K562 treated with DMSO at 1 percent for 12 hours (cell line): ENCODE results near the gene SNX12. TPM values are rescaled to one million over a fixed set of nuclear protein-coding genes. Genes with fewer than 3 reads are reported as not detected.

Experiments
- total RNA-seq: library from RNA; unstranded; fragments of 300-600 nt; gene quantifications from 2 replicates; pipeline ENCODE4 v1.2.3, GENCODE V29; 2022; ENCODE audit not compliant: insufficient read depth

Gene SNX12
- total RNA-seq, result 23.3 and 39.3 TPM in 2 replicates

GRCh38 chrX:71068044-71068918, at the start of gene SNX12:
Gene SNX12 (minus strand): TSS chrX:71068334. CDS start chrX:71068306, 28 bp downstream.

GRCh38 chrX:71111141-71111843, 43.2 kb upstream of the SNX12 start, which contains the start of gene IL2RG:
Gene IL2RG (minus strand): TSS chrX:71111577. CDS start chrX:71111539, 38 bp downstream.

GRCh38 chrX:71106427-71106826, 38.3 kb upstream of the SNX12 start, which contains the start of gene CXorf65:
Gene CXorf65 (minus strand): TSS chrX:71106740. CDS start chrX:71106556, 184 bp downstream.

GRCh38 chrX:71095555-71095980, 27.4 kb upstream of the SNX12 start, which contains the start of gene FOXO4:
Gene FOXO4 (plus strand): TSS chrX:71095851. CDS start chrX:71096529, 678 bp downstream.

Other genes starting within 250 kb of the SNX12 start
- gene TEX11, start 159.6 kb downstream of the SNX12 start, total RNA-seq, result 0.47 and 1.0 TPM in 2 replicates
- not detected in 2 replicates for gene SLC7A3, start 137.2 kb downstream of the SNX12 start, total RNA-seq
- 15.4 and 24.4 TPM in 2 replicates for gene FOXO4, start 27.5 kb upstream of the SNX12 start, total RNA-seq
- 1.5 TPM in 1 of 2 replicates, not detected in the other for gene CXorf65, start 38.4 kb upstream of the SNX12 start, total RNA-seq
- gene IL2RG, start 43.2 kb upstream of the SNX12 start, total RNA-seq, result 6.2 and 7.0 TPM in 2 replicates
- 7.6 and 52.7 TPM in 2 replicates for gene MED12, start 50.3 kb upstream of the SNX12 start, total RNA-seq
- gene NLGN3, start 76.5 kb upstream of the SNX12 start, total RNA-seq, result 0.58 and 2.1 TPM in 2 replicates
- not detected in 2 replicates for gene GJB1, start 154.9 kb upstream of the SNX12 start, total RNA-seq
- gene ZMYM3, start 185.8 kb upstream of the SNX12 start, total RNA-seq, result 8.2 and 26.9 TPM in 2 replicates
- gene NONO, start 215.3 kb upstream of the SNX12 start, total RNA-seq, result 216 and 402 TPM in 2 replicates
- 0.99 and 1.5 TPM in 2 replicates for gene ITGB1BP2, start 233.4 kb upstream of the SNX12 start, total RNA-seq